ENCODE data around the gene PPP2R2B.
A peak's percentile ranks its signal among the peaks of the same experiment; 100 is the strongest.

The PPP2R2B gene

GRCh38 chr5:146690880-146691355 lies 187.6 kb downstream of the PPP2R2B start:
- DNase-seq = no peak

GRCh38 chr5:146687630-146688029 lies 190.9 kb downstream of the PPP2R2B start:
- no peak for DNase-seq

- no peak for DNase-seq
Observed at GRCh38 chr5:146683861-146684260, 194.7 kb downstream of the PPP2R2B start.

GRCh38 chr5:146682899-146683532 lies 195.5 kb downstream of the PPP2R2B start:
- DNase-seq = no peak

GRCh38 chr5:146681585-146682105 lies 196.9 kb downstream of the PPP2R2B start:
- DNase-seq = no peak

GRCh38 chr5:146680846-146681584 lies 197.5 kb downstream of the PPP2R2B start:
- DNase-seq = no peak

- no peak for DNase-seq
Observed at GRCh38 chr5:146675636-146676035, 202.9 kb downstream of the PPP2R2B start.

GRCh38 chr5:146672866-146673265 lies 205.7 kb downstream of the PPP2R2B start:
- DNase-seq = no peak

GRCh38 chr5:146671561-146672295 lies 206.8 kb downstream of the PPP2R2B start:
- no peak for DNase-seq

GRCh38 chr5:146669656-146670055 lies 208.9 kb downstream of the PPP2R2B start:
- DNase-seq = no peak

GRCh38 chr5:146667633-146668272 lies 210.8 kb downstream of the PPP2R2B start:
- DNase-seq = no peak

- DNase-seq = peak; percentile 27
Observed at GRCh38 chr5:146662229-146662628, 216.3 kb downstream of the PPP2R2B start.

GRCh38 chr5:146660376-146660960 lies 218.1 kb downstream of the PPP2R2B start:
- DNase-seq = no peak

- DNase-seq = no peak
Observed at GRCh38 chr5:146659961-146660360, 218.6 kb downstream of the PPP2R2B start.

- DNase-seq = no peak
Observed at GRCh38 chr5:146656703-146657102, 221.9 kb downstream of the PPP2R2B start.

- no peak for DNase-seq
Observed at GRCh38 chr5:146653560-146653959, 225.0 kb downstream of the PPP2R2B start.

GRCh38 chr5:146652547-146652946 lies 226.0 kb downstream of the PPP2R2B start:
- no peak for DNase-seq

- DNase-seq = no peak
Observed at GRCh38 chr5:146647656-146648199, 230.8 kb downstream of the PPP2R2B start.

- no peak for DNase-seq
Observed at GRCh38 chr5:146646441-146646840, 232.1 kb downstream of the PPP2R2B start.

GRCh38 chr5:146645342-146645741 lies 233.2 kb downstream of the PPP2R2B start:
- DNase-seq = no peak

- DNase-seq = no peak
Observed at GRCh38 chr5:146644831-146645230, 233.7 kb downstream of the PPP2R2B start.

- DNase-seq = no peak
Observed at GRCh38 chr5:146643776-146644175, 234.8 kb downstream of the PPP2R2B start.
